T follicular helper cell (primary cell): ENCODE results near the gene STX2.
"Not testable (repeated sequence)": the region's sequence is repeated elsewhere in the genome, so short reads cannot be mapped to it uniquely, and the experiment has no call there.

Experiments used
- DNase-seq: peaks from one replicate; pipeline ENCODE4 v3.0.0-alpha.2; 2020; ENCODE audit warnings: low read depth

Gene STX2

DNA sequence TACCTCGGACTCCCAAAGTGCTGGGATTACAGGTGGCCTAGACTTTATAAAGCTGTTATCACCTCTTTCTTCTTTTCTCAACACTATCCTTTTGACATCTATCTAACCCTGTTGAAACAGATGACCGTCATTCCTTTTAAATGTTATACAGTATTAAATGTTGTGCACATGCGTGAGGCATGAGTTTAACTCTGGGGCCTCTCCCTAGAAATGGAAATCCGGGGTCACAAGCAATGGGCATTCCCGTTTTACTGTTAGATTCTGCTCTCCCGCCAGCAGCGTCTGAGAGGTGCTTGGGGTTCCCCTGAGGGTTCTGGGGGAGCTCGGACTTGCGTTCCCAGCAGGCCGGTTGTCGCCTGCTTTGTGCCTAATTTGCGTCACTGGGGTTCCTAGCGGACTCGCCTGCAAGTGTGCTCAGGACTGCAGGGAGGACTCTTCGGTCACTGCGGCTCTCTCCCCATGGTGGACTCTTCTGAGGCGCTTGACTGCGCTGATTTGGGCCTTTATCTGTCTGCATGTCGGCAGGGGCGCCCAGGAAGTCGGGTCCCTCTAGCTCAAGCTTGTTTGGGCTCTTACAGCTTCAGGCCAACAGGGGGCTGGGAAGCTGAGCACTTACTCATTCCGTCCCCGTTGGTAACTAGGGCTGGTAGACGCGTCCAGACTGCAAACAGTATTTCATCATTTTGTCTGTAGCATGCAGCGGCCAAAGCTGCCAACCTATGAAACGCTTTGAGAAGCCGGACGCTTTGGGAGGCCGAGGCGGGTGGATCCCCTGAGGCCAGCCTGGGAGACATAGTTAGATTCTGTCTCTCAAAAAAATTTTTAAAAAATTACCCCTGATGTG, 31.6 kb upstream of the STX2 start:
- DNase-seq: peak; percentile 44

DNA sequence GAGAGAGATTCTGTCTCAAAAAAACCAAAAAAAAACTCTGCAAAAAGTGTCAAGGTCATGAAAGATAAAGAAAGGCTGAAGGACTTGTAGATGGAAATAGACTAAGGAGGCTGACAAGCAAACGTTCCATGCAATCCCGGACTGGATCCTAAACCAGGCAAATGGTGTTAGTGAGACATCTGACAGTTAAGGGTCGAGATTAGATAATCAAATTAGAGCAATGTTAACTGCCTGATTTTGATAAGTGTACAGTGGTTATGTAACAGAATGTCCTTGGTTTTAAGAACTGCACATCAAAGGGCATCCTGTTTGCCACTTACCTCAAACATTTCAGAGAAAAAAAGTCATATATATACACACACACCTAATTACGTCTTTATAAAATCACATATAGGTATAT, 29.4 kb upstream of the STX2 start:
- no peak for DNase-seq

DNA sequence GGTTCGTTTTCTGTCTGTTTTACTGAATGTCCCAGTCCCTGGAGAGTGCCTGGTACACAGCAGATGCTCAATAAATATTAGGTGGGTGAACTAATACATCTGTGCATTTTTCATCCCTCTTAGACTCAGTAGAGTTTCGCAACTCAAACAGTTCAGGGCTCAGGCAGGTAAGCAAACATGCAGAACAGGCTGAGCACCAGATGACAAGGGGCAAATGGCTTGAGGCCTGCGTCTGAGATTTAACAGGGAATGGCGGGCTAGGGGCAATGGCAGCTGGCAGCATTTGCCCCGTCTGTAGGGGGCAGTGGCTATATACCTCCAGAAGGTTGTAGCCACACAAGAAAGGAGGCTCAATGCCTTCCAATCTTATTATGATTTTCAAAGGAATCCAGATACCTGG, 24.2 kb upstream of the STX2 start:
- DNase-seq: no peak

DNA sequence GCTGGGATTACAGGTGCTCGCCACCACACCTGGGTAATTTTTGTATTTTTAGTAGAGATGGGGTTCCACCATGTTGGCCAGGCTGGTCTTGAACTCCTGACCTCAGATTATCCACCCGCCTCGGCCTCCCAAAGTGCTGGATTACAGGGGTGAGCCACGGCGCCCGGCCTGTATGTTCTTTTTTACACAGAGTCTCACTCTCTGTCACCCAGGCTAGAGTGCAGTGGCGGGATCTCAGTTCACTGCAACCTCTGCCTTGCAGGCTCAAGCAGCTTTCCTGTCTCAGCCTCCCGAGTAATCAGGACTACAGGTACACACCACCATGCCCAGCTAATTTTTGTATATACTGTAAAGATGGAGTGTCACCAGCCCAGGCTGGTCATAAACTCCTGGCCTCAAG, 23.7 kb upstream of the STX2 start:
- not testable (repeated sequence) for DNase-seq

DNA sequence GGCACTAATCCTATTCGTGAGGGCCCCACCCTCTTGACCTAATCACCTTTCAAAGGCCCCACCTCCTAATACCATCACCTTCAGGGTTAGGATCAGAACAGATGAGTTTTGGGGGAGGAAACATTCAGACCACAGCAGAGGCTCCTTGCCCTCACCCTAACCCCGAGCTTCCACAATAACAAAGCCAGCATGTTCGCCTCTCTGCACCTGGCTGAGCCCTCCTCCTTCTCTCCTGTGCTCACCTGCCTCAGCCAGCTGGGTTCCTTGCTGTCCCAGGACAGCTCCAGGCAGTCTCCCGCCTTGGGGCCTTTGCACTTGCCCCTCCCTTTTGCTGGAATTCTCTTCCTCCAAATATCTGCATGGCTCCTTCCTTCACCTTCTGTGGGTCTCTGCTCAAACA, 23.1 kb upstream of the STX2 start:
- no peak for DNase-seq

DNA sequence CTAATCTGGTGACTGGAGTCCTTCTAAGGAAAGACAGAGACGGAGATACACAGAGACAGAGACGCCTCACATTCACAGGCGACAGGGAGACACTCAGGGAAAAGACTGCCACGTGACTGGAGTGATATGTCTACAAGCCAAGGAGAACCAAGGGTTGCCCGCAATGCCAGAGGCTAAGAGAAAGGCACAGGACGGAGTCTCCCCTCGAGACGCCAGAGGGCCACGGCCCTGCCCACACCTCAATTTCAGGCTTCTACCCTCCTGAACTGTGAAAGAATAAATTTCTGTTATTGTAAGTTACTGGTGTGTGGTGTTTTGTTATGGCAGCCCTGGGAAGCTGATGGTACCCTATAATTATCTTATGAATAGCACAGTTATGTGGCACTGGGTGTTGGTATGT, 21.3 kb upstream of the STX2 start:
- no peak for DNase-seq

DNA sequence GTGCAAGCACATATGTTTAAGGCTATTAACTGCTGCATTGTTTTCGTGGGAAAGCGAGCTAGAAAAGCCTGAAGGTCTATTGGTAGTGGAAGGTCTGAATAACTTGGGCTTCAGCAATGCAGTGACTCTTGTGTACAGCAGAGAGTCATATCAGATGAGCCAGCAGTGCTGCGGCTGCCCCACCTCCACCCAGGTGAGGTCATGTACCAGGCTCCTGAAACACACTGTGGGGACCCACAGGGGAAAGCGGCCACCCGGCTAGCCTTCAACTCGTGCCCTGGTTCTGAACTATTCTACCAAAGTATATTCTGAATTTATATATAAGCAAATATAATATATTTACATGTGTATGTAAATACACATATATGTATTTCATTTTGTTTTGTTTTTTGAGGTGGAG, 20.1 kb upstream of the STX2 start:
- DNase-seq: no peak

DNA sequence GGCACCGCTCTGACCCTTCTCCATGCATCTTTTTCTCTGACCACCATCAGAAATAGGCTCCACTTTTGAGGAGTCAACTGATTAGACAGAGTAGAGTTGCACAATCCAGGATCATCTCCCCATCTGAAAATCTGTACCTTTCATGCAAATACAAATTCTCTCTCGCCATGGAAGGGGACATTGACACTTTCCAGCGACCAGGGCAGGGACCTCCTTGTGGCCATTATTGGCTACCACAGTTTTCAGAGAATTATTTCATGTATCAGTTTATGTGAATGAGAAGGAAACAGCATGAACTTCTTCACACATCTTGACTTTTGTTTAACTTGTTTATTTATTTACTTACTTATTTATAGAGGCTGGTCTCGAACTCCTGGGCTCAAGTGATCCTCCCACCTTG, 19.0 kb upstream of the STX2 start:
- no peak for DNase-seq

DNA sequence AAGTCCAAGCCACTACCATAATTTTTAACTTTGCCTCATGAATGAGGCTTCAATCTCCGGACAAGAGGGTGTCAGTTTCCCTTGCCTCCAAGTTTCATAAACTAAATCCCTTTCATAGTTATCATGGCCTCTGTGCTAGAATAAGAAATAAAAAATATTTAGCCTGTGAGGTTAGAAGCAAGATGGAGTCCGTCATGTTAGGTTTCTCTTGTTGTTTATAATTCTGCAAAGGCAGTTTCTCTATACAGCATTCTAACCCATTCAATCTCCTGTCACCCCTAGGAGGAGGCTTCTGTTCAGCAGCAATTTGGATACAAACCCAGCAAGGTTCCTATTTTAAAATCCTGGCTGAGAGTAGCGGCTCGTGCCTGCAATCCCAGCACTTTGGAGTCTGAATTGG, 17.0 kb upstream of the STX2 start:
- no peak for DNase-seq

DNA sequence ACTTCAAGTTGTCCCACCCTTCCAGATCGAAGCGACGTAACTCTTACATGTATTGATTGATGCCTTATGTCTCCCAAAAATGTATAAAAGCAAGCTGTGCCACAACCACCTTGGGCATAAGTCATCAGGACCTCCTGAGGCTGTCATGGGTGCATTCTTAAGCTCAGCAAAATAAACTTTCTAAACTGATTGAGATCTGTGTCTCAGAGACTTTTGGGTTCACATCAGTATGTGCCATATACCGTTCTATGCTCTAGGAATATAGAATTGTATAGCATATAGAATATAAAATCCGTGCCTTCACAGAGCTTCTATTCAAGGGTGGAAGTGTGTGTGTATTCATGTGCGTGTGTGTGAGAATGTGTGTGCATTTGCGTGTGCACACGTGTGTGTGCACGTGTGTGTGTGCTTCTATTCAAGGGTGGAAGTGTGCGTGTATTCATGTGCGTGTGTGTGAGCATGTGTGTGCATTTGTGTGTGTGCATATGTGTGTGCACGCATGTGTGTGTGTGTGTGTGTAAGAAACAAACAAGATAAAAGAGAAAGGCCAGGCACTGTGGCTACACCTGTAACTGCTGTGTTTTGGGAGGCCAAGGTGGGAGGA, 11.5 kb upstream of the STX2 start:
- DNase-seq: no peak

DNA sequence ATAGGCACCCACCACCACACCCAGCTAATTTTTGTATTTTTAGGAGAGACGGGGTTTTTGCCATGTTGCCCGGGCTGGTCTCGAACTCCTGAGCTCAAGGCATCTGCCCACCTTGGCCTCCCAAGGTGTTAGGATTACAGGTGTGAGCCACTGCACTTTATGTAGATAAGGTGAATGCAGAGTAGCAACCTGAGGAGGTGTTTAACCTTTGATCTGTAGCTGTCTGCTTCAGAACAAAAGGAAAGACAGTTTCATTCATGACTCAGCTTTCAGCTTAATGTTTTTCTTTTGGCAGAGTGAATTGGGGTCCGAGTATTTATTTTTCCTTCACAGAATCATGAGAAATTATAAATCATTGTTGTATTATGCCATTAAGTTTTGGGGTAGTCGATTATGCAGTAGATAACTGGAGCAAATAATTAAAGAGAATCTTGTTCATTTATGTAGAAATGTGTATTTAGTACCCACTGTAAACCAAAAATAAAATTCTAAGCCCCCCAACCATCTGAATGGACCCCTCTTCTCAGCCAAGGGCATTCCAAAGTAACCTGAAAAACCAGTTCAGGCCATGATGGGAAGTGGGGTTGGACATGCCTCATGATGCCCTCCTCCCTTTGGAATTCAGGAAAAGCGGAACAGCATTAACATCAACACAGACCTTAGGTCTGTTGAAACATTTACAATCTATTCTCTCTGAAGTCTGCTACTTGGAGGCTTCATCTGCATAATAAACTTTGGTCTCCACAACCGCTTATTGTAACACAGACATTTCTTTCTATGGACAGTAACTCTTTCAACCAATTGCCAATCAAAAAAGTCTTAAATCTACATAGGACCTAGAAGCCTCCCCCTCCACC, 10.7 kb upstream of the STX2 start:
- DNase-seq: no peak

DNA sequence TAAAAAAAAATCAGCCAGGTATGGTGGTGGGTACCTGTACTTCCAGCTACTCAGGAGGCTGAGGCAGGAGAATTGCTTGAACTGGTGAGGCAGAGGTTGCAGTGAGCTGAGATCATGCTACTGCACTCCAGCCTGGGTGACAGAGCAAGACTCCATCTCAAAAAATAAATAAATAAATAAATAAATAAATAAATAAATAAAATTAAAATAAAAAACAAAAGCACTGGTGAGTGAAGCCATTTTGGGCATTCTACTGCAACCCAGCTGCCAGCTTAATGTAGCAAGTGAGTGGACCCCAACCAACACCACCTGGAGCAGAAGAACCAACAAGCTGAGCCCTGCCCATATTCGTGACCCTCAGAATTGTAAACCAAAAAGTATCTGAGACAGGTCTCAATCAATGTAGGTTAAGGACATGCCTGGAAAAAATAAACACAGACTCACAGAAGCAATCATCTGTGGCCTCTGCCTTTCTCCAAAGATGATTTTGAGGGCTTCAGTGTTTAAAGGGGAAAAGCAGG, 9.8 kb upstream of the STX2 start:
- not testable (repeated sequence) for DNase-seq

DNA sequence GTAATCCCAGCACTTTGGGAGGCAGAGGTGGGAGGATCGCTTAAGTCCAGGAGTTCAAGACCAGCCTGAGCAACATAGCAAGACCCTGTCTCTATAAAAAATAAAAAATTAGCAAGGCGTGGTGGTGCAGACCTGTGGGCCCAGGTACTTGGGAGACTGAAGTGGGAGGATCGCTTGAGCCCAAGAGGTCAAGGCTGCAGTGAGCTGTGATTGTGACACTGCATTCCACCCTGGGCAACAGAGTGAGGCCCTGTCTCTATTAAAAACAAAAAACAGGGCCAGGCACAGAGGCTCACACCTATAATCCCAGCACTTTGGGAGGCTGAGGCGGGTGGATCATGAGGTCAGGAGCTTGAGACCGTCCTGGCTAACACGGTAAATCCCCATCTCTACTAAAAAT, 9.1 kb upstream of the STX2 start:
- not testable (repeated sequence) for DNase-seq

DNA sequence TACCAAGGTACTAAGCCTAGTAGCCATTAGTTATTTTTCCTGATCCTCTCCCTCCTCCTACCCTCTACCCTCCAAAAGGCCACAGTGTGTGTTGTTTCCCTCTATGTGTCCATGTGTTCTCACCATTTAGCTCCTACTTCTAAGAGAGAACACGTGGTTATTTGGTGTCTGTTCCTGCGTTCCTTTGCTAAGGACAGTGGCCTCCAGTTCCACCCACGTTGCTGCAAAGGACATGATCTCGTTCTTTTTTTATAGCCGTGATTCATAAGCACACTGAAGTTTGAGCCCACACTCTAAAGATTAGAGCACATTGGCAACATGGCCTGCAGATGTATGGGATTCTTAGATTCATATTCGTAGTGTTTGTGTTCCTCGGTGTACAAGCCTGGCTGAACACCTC, 8.1 kb upstream of the STX2 start:
- DNase-seq: no peak

DNA sequence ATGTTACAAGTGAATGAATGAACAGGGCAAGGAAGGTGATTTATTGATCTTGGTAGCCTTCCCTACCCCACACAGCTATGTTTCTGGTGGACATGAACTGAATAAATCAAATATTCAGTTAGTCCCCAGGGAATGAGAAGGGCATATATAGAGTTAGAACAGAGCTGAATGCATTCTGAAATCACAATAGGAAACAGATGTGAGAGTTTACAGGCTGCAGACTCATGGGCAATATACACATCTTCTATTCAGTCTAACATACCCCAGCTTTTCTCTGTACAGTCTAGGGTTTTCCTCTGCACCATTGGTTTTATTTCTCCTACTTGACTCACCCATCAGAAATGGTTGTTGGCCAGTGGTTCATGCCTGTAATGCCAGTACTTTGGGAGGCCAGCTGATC, 7.3 kb upstream of the STX2 start:
- no peak for DNase-seq

DNA sequence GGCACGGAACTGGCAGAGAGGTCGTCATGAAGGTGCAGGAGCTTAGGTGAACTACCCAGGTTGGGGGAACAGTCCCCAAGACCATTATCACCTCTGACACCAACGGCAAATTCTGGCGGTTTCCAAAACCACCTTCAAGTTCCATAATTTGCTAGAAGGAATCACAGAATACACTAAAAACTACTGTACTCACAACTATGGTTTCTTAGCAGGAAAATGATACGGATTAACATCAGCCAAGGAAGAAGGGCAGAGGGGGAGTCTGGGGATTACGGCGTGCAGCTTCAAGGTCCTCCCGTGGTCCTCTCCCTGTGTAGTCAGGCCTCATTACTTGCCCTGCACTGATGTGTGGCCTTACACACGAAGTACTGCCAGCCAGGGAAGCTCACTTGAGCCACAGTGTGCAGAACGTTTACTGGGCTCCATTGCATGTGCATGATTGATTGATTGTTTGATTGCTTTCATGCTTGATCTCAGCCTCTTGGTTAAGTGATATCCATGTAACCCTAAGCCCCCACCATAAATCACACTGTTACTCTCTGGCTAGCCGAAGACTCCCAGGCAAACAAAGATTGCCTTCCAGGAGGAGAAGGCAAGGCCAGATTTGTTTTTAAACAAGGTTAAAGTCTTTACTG, 837 bp upstream of the STX2 start:
- no peak for DNase-seq

DNA sequence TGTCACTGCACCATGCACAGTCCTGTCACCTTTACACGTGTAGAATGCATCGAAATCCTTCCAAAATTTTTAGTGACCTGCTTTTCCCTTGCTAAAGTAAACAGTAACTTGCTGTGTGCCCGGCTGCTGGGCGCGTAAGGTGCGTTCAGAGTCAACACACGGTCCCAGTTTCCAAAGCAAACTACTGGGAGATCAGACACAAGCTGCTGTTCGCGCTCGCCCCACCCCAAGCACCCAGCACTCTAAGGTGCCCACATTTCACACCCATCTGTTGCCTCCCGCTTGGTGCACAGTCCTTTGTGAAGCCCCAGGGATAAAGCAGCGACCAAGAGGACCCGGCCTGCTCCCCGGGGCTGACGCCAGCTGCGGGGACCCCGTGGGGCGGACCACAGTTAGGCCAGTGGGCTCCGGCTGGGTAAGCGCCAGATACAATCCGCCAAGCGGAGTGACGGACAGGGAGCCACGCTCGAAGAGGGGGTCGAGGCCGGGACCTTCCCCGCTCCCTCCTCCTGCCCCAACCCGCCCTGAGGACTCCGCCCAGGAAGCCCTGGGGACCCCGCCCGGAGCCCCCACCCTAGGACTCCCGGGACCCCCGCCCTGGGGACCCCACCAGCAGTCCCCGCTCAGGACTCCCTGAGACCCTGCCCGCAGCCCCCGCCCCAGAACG, 633 bp downstream of the STX2 start:
- DNase-seq: no peak

DNA sequence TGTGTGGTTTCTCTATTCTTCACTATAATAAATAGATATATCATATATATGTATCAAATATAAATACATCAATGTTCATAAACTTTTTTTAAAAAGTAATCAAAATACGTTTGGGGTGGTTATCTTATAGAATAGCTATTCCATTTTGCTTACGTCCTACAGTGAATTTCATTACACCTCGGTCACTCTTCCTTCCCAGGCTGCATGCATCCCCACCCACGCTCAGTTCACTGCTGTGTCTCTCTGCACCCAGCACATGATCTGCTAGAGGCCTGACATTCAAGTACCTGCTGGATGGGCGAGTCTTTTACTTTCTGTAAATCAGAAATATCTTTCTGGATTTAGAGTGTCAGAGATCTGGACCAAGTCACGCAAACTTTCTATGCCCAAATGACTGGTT, 3.6 kb downstream of the STX2 start:
- no peak for DNase-seq

DNA sequence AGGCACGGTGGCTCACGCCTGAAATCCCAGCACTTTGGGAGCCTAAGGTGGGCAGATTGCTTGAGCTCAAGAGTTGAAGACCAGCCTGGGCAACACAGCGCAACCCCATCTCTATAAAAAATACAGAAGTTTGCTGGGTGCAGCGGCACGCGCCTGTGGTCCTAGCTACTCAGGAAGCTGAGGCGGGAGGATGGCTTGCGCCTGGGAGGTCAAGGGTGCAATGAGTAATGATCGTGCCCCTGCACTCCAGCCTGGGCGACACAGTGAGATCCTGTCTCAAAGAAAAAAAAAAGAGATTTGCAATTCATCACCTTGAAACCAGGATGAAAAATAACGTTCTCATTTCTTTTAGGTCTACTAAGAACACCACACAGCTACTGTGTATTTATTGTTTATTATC, 4.0 kb downstream of the STX2 start:
- no peak for DNase-seq

DNA sequence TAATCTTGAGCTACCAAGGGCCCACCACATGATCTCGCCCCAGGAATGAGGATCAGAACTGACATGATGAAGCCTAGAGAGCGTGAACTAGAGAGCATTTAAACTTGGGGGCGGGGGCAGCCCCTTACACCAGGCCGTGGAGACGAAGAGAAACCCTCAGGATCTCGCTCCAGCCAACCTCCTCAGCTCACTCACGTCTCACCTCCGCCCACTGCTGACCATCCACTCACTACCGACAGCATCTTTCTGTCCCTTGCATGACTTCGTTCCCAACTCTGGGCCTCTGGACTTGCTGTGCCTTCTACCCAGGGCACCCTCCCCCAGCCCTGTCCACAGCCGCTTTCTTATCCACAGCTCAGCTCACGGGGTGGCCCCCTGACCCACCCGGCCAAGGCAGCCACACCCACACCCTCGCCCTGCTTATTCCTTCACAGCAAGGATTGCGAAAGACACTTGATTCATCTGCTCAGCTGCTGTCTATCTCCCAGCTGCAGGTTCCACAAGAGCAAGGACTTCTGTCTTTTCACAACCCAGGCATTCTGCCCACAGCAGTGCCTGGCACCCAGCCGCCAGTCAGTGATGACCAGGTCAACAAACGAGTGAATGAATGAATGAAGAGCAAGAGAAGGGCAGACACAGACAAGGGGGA, 6.4 kb downstream of the STX2 start:
- DNase-seq: no peak

DNA sequence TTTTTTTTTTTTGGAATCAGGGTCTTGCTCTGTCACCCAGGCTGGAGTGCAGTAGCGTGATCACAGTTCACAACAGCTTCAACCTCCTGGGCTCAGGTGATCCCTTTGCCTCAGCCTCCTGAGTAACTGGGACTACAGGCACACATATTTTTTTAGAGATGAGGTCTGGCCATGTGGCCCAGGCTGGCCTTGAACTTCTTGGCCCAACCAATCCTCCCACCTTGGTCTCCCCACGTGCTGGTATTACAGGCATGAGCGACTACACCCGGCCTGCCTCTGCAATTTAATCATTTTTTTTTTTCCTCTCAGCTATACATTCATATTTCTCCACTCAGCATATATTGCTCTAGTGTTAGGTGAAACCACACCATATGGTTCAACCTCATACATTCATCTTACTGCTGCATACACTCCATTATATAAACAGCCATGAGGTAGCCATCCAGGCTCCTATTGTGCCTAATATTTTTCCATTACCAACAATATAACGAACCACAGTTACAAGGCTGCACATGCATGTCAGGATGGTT, 7.1 kb downstream of the STX2 start:
- no peak for DNase-seq
